ENCODE data around the gene RNF169.

GRCh38 chr11:74786574-74786973, 37.9 kb downstream of the RNF169 start:
- TF ChIP-seq, protein P1, sequence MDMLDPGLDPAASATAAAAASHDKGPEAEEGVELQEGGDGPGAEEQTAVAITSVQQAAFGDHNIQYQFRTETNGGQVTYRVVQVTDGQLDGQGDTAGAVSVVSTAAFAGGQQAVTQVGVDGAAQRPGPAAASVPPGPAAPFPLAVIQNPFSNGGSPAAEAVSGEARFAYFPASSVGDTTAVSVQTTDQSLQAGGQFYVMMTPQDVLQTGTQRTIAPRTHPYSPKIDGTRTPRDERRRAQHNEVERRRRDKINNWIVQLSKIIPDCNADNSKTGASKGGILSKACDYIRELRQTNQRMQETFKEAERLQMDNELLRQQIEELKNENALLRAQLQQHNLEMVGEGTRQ (IDR thresholded peaks at IDR 0.05; ENCODE audit: low read depth, low read length), result no peak
- TF ChIP-seq POLR2A (IDR thresholded peaks at IDR 0.05; ENCODE audit: low read depth, low read length) (no peak), CTCF (conservative IDR thresholded peaks at IDR 0.05; ENCODE audit: low read depth, low read length) (no peak), SMC3 (IDR thresholded peaks at IDR 0.05; ENCODE audit: low read depth, low read length) (no peak), CEBPB (IDR thresholded peaks at IDR 0.05; ENCODE audit: low read depth, low read length) (no peak)
